GM12873 (cell line): ENCODE measurements around the gene GPR160.

ENCODE experiments used
- TF ChIP-seq, protein P1 (sequence below): IDR thresholded peaks from 2 replicates; pipeline ENCODE4 v1.5.1; 2012; ENCODE audit warnings: low read depth, mild to moderate bottlenecking, moderate library complexity, low read length, control low read depth; ENCODE audit not compliant: insufficient read depth; ENCODE audit errors: missing control alignments

Gene GPR160

GRCh38 chr3:170085396-170085795, 47.6 kb downstream of the GPR160 start:
- TF ChIP-seq, protein P1, sequence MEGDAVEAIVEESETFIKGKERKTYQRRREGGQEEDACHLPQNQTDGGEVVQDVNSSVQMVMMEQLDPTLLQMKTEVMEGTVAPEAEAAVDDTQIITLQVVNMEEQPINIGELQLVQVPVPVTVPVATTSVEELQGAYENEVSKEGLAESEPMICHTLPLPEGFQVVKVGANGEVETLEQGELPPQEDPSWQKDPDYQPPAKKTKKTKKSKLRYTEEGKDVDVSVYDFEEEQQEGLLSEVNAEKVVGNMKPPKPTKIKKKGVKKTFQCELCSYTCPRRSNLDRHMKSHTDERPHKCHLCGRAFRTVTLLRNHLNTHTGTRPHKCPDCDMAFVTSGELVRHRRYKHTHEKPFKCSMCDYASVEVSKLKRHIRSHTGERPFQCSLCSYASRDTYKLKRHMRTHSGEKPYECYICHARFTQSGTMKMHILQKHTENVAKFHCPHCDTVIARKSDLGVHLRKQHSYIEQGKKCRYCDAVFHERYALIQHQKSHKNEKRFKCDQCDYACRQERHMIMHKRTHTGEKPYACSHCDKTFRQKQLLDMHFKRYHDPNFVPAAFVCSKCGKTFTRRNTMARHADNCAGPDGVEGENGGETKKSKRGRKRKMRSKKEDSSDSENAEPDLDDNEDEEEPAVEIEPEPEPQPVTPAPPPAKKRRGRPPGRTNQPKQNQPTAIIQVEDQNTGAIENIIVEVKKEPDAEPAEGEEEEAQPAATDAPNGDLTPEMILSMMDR, result no peak

GRCh38 chr3:170089862-170090600, 52.2 kb downstream of the GPR160 start:
- TF ChIP-seq, protein P1, result no peak

GRCh38 chr3:170090601-170090981, 52.8 kb downstream of the GPR160 start:
- TF ChIP-seq, protein P1, result no peak

GRCh38 chr3:170092907-170093306, 55.1 kb downstream of the GPR160 start:
- TF ChIP-seq, protein P1, result no peak

DNA sequence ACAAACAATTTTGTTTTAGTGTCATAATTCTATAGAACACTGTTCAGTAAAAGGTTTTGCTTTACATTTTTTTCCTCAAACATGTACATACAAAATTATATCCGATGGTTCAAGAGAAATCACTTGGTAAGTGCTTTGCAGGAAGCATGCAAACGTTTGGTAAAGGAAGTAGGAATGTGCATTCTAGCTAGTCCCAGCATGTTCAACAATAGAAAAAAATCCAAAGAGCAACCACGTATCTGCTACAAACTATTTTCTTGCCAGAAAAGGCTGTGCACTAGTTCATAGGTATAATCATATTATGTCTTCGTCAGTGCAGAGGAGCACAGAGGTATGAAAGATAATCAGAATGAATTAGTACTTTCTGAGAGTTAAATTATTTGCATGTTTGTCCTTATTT, 58.0 kb downstream of the GPR160 start:
- TF ChIP-seq, protein P1, result no peak

DNA sequence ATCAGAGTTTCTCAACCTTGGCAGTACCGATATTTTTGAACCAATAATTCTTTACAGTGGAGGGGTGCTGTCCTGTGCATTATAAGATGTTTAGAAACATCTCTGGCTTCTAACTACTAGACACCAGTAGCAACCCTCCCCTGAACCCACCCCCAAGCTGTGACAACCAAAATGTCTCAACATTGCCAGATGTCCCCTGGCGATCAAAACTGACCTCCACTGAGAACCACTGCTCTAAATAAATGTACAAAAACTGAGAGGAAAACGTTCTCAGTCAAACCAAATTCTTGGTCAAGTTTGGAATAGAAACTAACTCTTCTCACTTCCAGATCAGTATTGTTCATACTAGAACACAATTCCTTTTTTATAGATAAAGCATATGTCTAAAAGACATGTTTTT, 58.5 kb downstream of the GPR160 start:
- TF ChIP-seq, protein P1, result no peak

DNA sequence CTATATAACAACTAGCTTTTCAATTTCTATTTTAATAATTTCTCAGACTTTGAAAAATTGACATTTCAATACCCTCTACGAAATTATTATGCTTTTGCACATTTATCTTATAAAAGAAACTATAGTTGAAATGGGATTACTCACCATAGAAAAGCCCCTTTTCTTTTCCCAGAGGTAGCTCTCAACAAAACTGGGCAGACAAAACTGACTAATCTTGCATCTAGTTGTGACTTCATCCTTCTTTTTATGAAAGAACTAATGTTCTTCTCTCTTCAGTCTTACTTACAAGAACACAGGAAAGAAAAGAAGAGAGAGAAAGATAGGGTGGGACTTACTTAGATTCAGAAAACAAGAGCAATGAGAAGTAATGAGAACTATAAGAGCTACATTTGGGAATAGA, 61.0 kb downstream of the GPR160 start:
- TF ChIP-seq, protein P1, result no peak
